GM12874 (cell line): Measurements from ENCODE around the gene AQP2.

Experiments
- TF ChIP-seq, protein P1 (sequence below): IDR thresholded peaks from 2 replicates; pipeline ENCODE4 v1.5.1; 2011; ENCODE audit warnings: low read depth, mild to moderate bottlenecking, control low read depth, low read length, moderate library complexity; ENCODE audit not compliant: insufficient read depth

Gene AQP2

DNA sequence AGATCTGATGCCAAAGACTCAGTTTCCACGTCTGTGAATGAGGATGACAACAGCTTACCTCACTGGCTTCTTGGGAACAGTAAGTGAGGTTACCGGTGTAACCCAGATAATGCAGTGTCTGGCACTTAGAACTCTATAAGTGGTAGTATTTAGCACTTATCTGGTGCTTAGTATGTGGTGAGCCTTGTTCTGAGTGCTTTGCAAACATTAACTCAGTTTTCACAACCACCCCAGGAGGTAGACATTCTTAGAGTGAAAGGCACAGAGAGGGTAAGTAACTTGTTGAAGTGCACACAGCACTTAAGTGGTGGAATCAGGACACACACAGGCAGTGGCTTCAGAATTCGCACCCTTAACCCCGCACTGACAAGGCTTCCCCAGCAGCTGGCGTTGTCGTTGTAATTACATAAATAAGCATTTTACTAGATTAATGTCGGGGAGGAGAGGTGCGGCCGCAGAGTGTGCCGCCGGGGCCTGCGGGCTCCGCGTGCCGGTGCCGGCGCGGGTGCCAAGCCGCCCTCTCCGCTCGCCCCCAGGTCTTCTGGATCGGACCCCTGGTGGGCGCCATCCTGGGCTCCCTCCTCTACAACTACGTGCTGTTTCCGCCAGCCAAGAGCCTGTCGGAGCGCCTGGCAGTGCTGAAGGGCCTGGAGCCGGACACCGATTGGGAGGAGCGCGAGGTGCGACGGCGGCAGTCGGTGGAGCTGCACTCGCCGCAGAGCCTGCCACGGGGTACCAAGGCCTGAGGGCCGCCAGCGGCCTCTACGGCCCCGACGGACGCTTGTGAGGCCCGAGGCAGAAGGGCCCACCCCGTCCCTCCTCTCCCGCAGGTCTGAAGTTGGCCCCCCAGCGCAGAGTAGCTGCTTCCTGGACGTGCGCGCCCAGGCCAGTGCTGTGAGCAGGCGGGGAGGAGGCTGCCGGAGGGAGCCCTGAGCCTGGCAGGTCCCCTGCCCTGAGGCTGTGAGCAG lies 4.6 kb downstream of the AQP2 start:
- TF ChIP-seq, protein P1, sequence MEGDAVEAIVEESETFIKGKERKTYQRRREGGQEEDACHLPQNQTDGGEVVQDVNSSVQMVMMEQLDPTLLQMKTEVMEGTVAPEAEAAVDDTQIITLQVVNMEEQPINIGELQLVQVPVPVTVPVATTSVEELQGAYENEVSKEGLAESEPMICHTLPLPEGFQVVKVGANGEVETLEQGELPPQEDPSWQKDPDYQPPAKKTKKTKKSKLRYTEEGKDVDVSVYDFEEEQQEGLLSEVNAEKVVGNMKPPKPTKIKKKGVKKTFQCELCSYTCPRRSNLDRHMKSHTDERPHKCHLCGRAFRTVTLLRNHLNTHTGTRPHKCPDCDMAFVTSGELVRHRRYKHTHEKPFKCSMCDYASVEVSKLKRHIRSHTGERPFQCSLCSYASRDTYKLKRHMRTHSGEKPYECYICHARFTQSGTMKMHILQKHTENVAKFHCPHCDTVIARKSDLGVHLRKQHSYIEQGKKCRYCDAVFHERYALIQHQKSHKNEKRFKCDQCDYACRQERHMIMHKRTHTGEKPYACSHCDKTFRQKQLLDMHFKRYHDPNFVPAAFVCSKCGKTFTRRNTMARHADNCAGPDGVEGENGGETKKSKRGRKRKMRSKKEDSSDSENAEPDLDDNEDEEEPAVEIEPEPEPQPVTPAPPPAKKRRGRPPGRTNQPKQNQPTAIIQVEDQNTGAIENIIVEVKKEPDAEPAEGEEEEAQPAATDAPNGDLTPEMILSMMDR, result no peak

DNA sequence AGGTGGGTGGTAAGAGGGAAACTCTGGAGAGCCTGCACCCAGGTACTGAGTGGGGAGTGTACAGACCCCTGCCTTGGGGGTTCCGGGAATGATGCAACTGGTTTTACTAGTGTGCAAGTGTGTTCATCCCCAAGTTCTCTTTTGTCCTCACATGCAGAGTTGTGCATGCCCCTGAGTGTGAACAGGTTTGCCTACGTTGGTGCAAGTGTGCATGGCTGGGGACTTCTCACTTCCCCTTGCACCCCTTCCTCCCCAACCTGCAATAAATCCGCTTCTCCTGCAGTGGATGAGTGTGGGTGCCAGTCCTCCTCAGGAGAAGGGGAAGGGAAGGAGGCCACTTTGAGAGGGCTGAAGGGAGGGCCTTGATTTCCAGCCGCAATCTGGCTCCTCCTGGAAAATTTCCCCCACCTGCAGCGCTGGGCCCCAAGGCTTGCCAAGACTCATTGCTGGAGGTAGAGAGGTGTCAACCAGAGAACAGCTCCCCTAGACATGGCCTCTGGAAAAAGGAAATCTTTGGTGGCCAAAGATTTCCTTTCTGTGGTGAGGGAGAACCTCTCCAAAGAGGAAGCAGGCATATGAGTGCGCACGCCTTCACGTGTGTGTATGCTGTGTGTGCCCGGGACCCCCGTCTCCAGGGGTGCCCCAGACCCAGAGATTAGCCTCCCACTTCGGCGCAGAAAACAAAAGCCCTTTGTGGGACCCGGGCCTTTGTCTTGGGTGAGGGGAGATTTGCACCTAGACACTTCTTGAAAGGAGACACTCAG lies 5.5 kb downstream of the AQP2 start:
- TF ChIP-seq, protein P1, result no peak

DNA sequence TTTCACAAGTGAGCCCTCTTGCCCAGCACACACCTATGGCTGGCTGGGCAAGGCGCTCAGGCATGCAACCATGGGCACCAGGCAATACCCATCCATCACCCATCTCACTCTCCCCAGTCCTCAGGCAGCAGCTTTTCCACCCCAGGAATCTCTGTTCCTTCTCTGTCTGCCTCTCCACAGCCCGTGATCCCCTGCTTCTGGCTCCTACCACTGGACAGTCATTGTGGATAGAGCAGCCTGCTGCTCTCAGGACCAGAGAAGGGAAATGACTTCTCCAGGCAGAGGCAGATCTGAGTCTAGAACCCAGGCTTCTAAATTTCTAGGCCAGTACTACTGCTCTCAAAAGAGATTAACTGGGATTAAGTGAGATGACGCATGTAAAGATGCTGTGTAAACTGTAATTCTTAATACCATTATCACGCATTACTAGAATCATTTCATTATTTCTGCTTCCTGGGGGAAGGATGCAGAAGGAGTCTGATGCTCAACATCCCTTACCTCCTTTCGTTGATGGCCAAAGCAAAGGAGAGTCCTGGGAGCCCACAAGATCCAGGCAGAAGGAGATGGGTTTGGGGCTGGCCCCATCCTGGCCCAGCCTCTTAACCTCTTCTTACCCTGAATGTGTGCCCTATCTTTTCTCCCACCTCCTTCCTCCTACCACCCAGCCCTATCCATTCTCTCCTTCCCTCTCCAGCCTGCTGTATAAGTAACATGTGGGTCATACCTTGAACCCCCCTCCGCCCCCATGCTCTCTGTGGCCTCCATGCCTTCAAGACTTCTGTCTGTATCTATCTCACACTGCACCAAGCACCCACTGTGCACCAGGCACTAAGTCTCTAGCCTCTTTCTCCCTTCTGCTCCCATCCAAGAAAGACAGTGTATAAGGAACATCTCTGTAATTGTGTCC lies 6.4 kb downstream of the AQP2 start:
- TF ChIP-seq, protein P1, result no peak

DNA sequence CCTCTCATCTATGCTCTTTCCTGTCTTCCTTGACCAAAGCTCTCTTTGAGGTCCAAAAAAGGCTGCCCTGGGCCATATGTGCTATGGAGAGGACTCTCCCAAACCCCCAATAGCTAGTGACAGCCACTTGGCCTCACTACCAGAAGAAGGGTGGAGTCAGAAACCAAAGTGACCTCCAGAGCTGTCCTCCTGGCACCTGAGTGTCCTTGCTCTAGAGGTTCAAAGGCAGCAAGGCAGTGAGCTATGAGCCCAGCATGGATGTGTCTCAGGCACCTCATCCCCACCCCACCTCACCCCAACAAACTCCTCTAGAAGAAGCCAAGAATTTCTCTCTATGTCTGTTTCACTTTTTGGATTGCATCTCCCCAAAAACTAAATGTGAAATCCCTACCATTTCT lies 7.0 kb downstream of the AQP2 start:
- TF ChIP-seq, protein P1, result no peak

DNA sequence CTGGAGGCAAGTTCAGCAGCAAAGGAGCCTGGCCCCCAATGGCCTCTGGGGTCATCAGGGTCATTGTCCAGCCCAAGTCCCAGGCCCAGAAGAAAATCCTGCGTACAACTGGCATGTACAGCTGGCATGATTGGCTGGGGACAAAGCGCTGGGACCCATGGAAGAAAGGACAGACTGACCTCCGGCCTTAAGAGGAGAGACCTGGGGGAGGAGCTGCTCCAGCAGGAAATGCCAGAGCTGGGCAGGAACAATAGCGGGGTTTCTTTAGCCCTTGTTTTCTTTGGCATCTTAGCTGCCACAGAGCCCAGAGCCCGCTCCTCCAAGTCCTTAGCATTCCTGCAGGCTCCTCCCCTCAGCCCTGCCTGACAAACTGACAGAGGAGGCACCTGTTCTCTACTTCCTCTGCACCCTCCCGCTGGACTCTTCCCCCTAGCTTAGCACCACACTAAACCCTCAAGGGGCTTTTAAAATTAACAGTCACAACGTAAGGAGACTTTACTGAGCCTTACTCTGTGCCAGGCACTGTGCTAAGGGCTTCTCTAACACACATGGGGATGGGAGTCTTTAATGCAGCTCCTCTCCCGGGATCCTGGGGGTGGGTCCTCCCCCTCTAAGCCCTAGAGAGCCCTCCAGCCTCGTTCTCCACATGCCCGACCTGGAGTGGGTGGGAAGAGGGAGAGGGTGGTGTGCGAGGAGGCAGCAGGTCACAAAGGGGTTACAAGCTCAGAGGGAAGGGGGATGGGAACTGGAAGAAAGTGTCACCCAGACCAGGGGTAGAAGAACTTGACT lies 9.3 kb downstream of the AQP2 start:
- TF ChIP-seq, protein P1, result no peak

DNA sequence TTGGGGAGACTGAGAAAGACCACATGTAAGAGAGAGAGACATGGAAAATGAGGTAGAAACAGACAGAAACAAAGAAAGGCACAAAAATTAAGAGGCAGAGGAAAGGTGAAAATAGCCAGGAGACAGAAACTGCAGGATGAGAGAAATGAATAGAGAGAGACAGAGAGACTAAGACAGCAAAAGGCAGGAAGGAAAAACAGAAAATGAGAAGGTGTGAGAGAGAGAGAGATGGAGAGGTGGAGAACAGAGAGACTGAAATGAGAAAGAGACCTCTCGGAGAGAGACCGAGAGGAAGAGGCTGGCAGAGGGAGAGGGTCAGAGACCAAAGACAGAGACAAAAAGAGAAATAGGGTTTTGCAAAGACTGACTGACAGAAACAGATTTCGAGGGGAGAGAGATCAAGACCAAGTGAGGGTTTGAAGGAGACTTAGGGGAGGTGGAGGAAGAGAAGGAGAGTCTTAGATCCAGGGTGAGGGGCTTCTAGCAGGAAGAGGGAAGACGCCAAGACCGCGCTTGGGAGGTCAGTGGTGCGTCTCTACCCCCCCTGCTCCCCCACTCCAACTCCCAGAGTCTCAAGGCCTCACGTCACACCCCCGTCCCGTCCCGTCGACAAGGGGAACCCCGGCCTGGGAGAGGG lies 10.1 kb downstream of the AQP2 start:
- TF ChIP-seq, protein P1, result no peak
